ENCODE measurements around the gene CALML6. TPM values are rescaled to one million over a fixed set of nuclear protein-coding genes. Genes with fewer than 3 reads are reported as not detected.
A peak's percentile ranks its signal among the peaks of the same experiment; 100 is the strongest.

The CALML6 gene
- total and polyA plus RNA-seq, 4 donors, result 0.30 to 1.5 (median 0.89) TPM

DNA sequence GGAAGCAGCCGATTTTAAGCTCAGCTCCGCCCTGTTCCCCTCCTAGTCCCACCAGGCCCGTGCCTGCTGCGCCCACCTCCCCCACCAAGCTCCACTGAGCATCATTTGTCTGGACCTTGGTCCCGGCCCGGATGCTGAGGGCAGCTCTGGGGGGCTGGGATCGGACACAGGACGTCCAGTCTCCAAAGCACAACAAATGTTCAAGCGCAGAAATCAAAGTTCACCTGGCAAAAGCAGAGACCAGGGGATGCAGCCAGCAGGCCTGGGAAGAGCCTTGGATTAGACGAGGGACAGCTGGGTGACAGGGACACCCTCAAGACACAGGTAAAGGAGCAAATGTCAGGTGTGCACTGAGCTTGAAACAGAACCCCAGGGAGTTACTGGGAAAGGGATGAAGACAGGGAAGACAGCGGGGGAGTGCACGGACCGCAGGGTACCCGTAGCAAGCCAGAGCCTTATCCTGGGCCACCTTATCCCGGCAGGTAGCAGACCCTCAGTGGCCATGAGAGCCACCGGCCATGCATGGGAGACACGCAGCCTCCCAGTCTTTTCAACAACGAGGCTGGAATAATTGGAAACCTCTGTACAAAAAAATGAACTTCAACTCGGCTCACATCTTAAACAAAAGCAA, 26.3 kb downstream of the CALML6 start:
- 78% methylated on average over 19 of the region's 19 CpGs for WGBS (ENCODE audit: insufficient coverage)
- peaks cover 2% of the 10 kb centered on the region for H3K27me3 ChIP-seq (ENCODE audit: control insufficient read depth, insufficient read depth, low read length)
- H3K4me3 ChIP-seq (ENCODE audit: low read depth, low read length), result no peak overlapping the region
- DNase-seq (ENCODE audit: low read depth in 4 of 6, low spot score in 6 of 6), result no peak
- H3K9me3 ChIP-seq (ENCODE audit: control insufficient read depth, insufficient read depth, low read length), result no peaks in the 10 kb centered on the region
- H3K36me3 ChIP-seq (ENCODE audit: control insufficient read depth, insufficient read depth, low read length), result peaks cover 5% of the 10 kb centered on the region
- H3K4me1 ChIP-seq (ENCODE audit: control insufficient read depth, insufficient read depth, low read length), result peaks cover 11% of the 10 kb centered on the region
- no peak overlapping the region for H3K27ac ChIP-seq (ENCODE audit: low read depth, low read length)

DNA sequence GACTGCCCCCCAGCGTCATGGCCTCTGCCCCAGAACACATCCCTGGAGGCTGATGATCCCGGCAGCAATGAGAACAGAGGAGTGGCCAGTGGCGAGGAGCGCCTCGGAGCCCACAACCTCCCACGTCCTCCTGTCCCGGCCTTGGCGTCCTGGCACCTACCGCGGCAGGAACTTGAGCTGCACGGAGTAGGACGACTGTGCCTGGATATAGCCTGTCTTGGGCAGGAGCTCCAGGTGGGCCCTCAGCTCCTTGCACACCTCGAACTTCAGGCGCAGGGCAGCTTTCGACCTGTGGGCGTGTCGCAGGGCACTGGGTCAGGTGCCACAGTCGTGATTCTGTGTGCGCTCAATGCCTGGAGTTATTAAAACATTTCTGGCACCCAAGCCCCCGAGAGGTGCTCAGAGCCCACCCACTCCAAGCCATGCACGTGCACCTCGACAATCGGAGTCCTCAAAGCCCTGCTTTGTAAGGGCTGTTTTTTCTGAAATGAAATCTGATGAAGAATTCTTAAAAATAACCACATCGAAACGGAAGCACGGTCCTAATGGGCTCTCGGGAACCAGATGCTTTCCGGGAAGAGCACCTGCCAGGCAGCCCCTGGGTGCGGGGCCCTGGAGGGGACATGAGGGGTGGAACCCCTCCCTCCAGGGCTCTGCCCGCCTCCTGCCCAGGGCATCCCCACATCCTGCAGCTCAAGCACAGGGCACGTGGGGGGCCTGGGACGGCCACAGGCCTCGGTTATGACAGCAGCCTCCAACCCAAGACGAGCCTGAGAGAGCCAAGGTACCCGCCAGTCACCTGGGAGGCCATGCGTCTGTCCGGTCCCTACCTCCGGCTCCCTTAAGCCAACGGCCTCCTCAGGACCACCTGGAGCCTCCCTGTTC, 27.1 kb downstream of the CALML6 start:
- no peak for DNase-seq (ENCODE audit: low read depth in 4 of 6, low spot score in 6 of 6)
- Histone ChIP-seq H3K27ac (ENCODE audit: low read depth, low read length) (no peak overlapping the region), H3K4me3 (ENCODE audit: low read depth, low read length) (no peak overlapping the region), H3K9me3 (ENCODE audit: control insufficient read depth, insufficient read depth, low read length) (no peaks in the 10 kb centered on the region), H3K4me1 (ENCODE audit: control insufficient read depth, insufficient read depth, low read length) (peaks cover 18% of the 10 kb centered on the region), H3K27me3 (ENCODE audit: control insufficient read depth, insufficient read depth, low read length) (peaks cover 2% of the 10 kb centered on the region), H3K36me3 (ENCODE audit: control insufficient read depth, insufficient read depth, low read length) (peaks cover 5% of the 10 kb centered on the region)
- 87% methylated on average over 31 of the region's 39 CpGs for WGBS (ENCODE audit: insufficient coverage)

DNA sequence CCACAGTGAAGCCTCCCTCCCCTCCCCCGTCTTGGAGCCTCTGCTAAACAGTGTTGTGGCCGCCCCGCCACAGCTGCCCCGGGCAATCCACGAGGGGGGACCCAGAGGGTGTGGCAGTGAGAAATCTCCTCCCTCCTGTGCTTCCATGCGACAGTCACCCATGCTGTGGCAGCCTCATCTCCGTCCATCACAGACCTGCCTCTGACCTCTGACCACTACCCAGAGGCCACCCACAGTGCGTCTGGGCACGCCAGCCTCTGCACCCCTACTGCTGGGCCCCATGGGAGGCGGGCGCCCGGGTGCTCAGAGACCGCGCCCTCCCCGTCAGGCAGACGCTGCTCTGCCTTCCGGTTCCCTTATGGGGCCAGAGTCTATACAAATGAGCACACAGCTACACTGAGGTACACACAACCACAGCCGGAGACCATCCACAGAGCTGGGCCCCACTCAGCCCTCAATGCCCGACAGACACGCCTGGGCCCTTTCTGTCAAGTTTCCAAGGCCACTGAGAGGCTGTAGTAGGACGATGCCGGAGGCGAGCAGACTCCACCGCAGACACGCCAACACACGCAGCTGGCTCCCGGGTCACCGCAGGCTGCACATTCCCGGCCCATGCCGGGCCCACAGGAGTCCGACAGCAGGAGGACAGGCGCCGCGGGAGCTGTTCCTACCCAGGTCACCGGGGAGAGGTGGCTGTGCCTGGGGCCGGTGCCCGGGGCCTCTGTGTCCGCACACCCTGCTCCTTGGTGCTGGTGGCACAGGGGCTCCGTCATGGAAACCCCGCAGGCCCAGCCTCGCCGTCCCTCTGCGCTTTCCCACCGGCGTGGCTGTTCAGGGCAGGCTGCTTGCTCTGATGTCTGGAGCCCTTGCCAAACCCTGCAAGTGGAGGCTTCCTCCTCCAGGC, 27.9 kb downstream of the CALML6 start:
- 82% methylated on average over 45 of the region's 45 CpGs for WGBS (ENCODE audit: insufficient coverage)
- H3K27ac ChIP-seq (ENCODE audit: low read depth, low read length), result no peak overlapping the region
- DNase-seq (ENCODE audit: low read depth in 4 of 6, low spot score in 6 of 6), result no peak

DNA sequence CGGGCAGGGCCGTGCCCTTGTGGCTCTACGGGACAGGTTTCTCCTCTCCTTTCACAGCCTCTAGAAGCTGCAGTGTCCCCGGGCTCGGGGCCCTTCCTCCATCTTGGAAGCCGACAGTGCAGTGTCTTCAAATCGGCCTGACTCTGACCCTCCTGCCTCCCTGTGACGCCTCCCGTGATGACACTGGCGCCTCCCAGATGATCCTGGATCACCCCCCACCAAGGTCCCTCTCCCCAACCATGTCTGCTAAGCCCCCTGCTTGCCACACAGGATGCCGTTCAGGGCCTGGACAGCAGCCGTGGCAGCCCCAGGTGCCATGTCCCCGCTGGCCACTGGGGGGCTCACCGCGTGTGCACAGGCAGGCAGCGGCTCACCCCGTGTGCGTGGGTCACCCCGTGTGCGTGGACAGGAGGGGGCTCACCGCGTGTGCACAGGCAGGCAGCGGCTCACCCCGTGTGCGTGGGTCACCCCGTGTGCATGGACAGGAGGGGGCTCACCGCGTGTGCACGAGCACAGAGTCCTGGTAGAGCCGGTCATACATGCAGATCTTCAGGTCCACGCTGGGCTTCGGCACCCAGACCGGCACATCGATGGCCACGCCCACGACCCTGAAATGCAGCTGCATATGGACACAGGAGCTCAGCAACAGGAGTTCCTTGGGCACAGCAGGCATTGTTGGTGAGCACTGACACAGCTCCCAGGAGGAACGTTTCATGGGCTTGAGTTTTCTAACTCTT, 28.9 kb downstream of the CALML6 start:
- Histone ChIP-seq H3K9me3 (ENCODE audit: control insufficient read depth, insufficient read depth, low read length) (no peaks in the 10 kb centered on the region), H3K27me3 (ENCODE audit: control insufficient read depth, insufficient read depth, low read length) (peaks cover 2% of the 10 kb centered on the region), H3K27ac (ENCODE audit: low read depth, low read length) (no peak overlapping the region), H3K36me3 (ENCODE audit: control insufficient read depth, insufficient read depth, low read length) (peaks cover 5% of the 10 kb centered on the region), H3K4me1 (ENCODE audit: control insufficient read depth, insufficient read depth, low read length) (peaks cover 18% of the 10 kb centered on the region), H3K4me3 (ENCODE audit: low read depth, low read length) (no peak overlapping the region)
- DNase-seq (ENCODE audit: low read depth in 4 of 6, low spot score in 6 of 6), result peak in 2 of 6 donors; percentile 53 to 68
- 17% methylated on average over 37 of the region's 37 CpGs for WGBS (ENCODE audit: insufficient coverage)

More for the DNA sequence above, 27.9 kb downstream of the CALML6 start:
- peaks cover 18% of the 10 kb centered on the region for H3K4me1 ChIP-seq (ENCODE audit: control insufficient read depth, insufficient read depth, low read length)
- no peaks in the 10 kb centered on the region for H3K9me3 ChIP-seq (ENCODE audit: control insufficient read depth, insufficient read depth, low read length)
- no peak overlapping the region for H3K4me3 ChIP-seq (ENCODE audit: low read depth, low read length)
- peaks cover 5% of the 10 kb centered on the region for H3K36me3 ChIP-seq (ENCODE audit: control insufficient read depth, insufficient read depth, low read length)
- H3K27me3 ChIP-seq (ENCODE audit: control insufficient read depth, insufficient read depth, low read length), result peaks cover 2% of the 10 kb centered on the region

DNA sequence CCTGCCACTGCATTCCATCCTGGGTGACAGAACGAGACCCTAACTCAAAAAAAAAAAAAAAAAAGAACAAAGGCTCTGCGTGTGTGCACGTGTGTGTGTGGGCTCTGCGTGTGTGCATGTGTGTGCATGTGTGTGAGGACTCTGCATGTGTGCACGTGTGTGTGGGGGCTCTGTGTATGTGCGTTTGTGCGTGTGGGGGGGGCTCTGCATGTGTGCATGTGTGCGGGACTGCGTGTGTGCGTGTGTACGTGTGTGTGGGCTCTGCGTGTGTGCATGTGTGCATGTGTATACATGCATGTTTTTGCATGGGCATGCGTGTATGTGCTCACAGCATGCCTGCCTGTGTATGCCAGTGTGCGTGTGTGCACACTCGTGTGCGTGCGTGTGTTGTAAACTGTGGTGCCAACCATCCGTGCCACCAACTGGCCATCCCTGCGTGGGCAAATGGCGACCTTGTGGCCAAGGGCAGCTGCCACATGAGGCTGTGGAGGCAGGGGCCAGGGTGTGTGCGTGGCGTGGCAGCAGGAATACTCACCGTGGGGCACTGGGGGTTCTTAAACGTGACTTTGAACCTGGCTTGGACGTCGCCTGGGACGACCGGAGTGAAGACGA, 30.8 kb downstream of the CALML6 start:
- H3K4me1 ChIP-seq (ENCODE audit: control insufficient read depth, insufficient read depth, low read length), result peaks cover 18% of the 10 kb centered on the region
- peaks cover 3% of the 10 kb centered on the region for H3K36me3 ChIP-seq (ENCODE audit: control insufficient read depth, insufficient read depth, low read length)
- peaks cover 2% of the 10 kb centered on the region for H3K27me3 ChIP-seq (ENCODE audit: control insufficient read depth, insufficient read depth, low read length)
- WGBS (ENCODE audit: insufficient coverage), result 92% methylated on average over 27 of the region's 29 CpGs
- DNase-seq (ENCODE audit: low read depth in 4 of 6, low spot score in 6 of 6), result no peak
- H3K27ac ChIP-seq (ENCODE audit: low read depth, low read length), result no peak overlapping the region
- H3K4me3 ChIP-seq (ENCODE audit: low read depth, low read length), result no peak overlapping the region
- no peaks in the 10 kb centered on the region for H3K9me3 ChIP-seq (ENCODE audit: control insufficient read depth, insufficient read depth, low read length)

DNA sequence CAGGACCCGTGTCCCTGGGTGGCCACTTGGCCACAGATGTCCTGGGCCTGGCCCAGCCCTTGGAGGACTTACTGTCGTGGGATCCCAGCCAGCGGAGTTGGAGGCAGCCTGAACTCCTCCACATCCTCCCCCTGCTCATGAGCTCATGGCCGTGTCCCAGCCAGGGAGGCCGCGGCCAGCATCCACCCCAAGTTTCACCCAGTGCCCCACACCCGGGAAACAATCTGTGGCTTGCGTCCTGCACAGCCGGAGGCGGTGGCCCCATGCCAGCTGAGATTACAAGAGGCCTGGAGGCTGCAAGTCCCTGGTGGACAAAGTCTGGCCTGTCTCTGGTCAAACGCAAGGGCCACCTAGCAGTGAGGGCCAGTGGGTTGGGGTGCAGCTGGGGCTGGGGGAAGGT, 31.5 kb downstream of the CALML6 start:
- Histone ChIP-seq H3K4me3 (ENCODE audit: low read depth, low read length) (no peak overlapping the region), H3K27me3 (ENCODE audit: control insufficient read depth, insufficient read depth, low read length) (no peaks in the 10 kb centered on the region), H3K4me1 (ENCODE audit: control insufficient read depth, insufficient read depth, low read length) (peaks cover 18% of the 10 kb centered on the region), H3K27ac (ENCODE audit: low read depth, low read length) (no peak overlapping the region), H3K36me3 (ENCODE audit: control insufficient read depth, insufficient read depth, low read length) (peaks cover 3% of the 10 kb centered on the region), H3K9me3 (ENCODE audit: control insufficient read depth, insufficient read depth, low read length) (no peaks in the 10 kb centered on the region)
- WGBS (ENCODE audit: insufficient coverage), result 57% methylated on average over 9 of the region's 11 CpGs
- peak in 1 of 6 donors; percentile 23 for DNase-seq (ENCODE audit: low read depth in 4 of 6, low spot score in 6 of 6)

DNA sequence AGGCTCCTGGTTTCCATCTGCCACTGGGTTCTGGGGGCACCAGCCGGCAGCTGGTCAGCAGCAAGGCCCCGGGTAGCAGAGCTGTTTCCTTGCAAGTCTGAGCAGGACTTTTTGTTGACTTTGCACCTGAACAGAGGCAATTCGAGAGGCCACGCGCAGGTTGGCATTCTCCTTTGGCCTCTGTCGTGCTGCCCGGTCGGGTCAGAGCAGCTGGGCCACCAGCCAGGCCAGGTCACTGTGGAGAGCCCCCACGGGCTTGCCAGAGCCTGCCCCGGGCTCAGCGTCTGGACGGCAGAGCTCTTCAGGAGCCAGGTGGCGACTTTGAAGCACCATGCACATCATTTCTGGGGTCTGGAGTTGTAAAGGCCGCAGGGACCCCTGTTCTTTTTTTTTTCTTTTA, 32.4 kb downstream of the CALML6 start:
- Histone ChIP-seq H3K27ac (ENCODE audit: low read depth, low read length) (no peak overlapping the region), H3K27me3 (ENCODE audit: control insufficient read depth, insufficient read depth, low read length) (no peaks in the 10 kb centered on the region), H3K9me3 (ENCODE audit: control insufficient read depth, insufficient read depth, low read length) (no peaks in the 10 kb centered on the region), H3K4me3 (ENCODE audit: low read depth, low read length) (no peak overlapping the region), H3K4me1 (ENCODE audit: control insufficient read depth, insufficient read depth, low read length) (peaks cover 18% of the 10 kb centered on the region), H3K36me3 (ENCODE audit: control insufficient read depth, insufficient read depth, low read length) (peaks cover under 1% of the 10 kb centered on the region)
- DNase-seq (ENCODE audit: low read depth in 4 of 6, low spot score in 6 of 6), result no peak
- WGBS (ENCODE audit: insufficient coverage), result 72% methylated on average over 14 of the region's 14 CpGs

DNA sequence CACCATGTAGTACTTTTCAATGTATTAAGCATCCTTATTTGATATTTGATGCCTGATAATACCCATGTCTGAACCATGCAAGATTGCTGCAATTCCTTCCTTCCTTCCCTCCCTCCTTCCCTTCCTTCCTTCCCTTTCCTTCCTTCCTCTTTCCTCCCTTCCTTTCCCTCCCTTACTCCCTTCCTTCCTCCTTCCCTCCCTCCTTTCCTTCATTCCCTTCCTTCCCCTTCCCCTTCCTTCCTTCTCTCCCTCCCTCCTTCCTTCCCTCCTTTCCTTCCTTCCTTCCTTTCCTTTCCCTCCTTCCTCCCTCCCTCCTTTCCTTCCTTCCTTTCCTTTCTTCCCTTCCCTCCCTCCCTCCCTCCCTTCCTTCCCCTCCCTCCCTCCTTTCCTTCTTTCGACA, 33.7 kb downstream of the CALML6 start:
- Histone ChIP-seq H3K4me1 (ENCODE audit: control insufficient read depth, insufficient read depth, low read length) (peaks cover 18% of the 10 kb centered on the region), H3K4me3 (ENCODE audit: low read depth, low read length) (no peak overlapping the region), H3K27me3 (ENCODE audit: control insufficient read depth, insufficient read depth, low read length) (no peaks in the 10 kb centered on the region), H3K27ac (ENCODE audit: low read depth, low read length) (no peak overlapping the region), H3K9me3 (ENCODE audit: control insufficient read depth, insufficient read depth, low read length) (no peaks in the 10 kb centered on the region), H3K36me3 (ENCODE audit: control insufficient read depth, insufficient read depth, low read length) (no peaks in the 10 kb centered on the region)
- DNase-seq (ENCODE audit: low read depth in 4 of 6, low spot score in 6 of 6), result no peak
- WGBS (ENCODE audit: insufficient coverage), result no CpG with 5 or more reads among the region's 1 CpG
